ENCODE measurements around the gene PPP2R3B.
"Not testable (repeated sequence)": the region's sequence is repeated elsewhere in the genome, so short reads cannot be mapped to it uniquely, and the experiment has no call there.

DNA sequence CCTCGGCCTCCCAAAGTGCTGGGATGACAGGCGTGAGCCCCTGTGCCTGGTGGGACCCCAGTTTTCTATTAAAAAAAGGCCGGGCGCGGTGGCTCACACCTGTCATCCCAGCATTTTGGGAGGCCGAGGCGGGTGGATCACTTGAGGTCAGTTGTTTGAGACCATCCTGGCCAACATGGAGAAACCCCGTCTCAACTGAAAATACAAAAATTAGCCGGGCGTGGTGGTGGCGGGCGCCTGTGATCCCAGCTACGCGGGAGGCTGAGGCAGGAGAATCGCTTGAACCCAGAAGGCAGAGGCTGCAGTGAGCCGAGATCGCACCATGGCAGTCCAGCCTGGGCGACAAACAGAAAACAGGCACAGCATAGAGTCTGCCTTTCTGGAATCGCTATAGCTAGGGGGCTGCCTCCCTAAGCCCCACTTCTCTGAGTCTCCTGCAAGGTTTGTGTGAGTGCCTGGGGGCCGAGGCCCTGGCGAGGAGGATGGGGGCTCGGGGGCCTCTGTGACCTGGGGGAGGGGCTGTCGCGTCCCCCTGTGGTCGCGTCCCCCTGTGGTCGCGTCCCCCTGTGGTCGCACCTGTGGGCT lies 56.5 kb downstream of the PPP2R3B start:
- not testable (repeated sequence) for TF ChIP-seq CTCF (IDR thresholded peaks at IDR 0.05); JUN (CRISPR knock-in tag; IDR thresholded peaks at IDR 0.05); ZNF219 (CRISPR knock-in tag; IDR thresholded peaks at IDR 0.05; ENCODE audit: borderline replicate concordance); SP1 (CRISPR knock-in tag; conservative IDR thresholded peaks at IDR 0.05); MYBL2 (CRISPR knock-in tag; IDR thresholded peaks at IDR 0.05); FOXK1 (CRISPR knock-in tag; IDR thresholded peaks at IDR 0.05)
- TF ChIP-seq, protein P1, sequence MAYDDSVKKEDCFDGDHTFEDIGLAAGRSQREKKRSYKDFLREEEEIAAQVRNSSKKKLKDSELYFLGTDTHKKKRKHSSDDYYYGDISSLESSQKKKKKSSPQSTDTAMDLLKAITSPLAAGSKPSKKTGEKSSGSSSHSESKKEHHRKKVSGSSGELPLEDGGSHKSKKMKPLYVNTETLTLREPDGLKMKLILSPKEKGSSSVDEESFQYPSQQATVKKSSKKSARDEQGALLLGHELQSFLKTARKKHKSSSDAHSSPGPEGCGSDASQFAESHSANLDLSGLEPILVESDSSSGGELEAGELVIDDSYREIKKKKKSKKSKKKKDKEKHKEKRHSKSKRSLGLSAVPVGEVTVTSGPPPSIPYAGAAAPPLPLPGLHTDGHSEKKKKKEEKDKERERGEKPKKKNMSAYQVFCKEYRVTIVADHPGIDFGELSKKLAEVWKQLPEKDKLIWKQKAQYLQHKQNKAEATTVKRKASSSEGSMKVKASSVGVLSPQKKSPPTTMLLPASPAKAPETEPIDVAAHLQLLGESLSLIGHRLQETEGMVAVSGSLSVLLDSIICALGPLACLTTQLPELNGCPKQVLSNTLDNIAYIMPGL (CRISPR knock-in tag; IDR thresholded peaks at IDR 0.05): not testable (repeated sequence)
- TF ChIP-seq, protein P2, sequence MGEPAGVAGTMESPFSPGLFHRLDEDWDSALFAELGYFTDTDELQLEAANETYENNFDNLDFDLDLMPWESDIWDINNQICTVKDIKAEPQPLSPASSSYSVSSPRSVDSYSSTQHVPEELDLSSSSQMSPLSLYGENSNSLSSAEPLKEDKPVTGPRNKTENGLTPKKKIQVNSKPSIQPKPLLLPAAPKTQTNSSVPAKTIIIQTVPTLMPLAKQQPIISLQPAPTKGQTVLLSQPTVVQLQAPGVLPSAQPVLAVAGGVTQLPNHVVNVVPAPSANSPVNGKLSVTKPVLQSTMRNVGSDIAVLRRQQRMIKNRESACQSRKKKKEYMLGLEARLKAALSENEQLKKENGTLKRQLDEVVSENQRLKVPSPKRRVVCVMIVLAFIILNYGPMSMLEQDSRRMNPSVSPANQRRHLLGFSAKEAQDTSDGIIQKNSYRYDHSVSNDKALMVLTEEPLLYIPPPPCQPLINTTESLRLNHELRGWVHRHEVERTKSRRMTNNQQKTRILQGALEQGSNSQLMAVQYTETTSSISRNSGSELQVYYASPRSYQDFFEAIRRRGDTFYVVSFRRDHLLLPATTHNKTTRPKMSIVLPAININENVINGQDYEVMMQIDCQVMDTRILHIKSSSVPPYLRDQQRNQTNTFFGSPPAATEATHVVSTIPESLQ (CRISPR knock-in tag; IDR thresholded peaks at IDR 0.05): not testable (repeated sequence)
